HCT116 (cell line): ENCODE results near the gene CENPP. TPM values are rescaled to one million over a fixed set of nuclear protein-coding genes. Genes with fewer than 3 reads are reported as not detected.

Experiments used
- ATAC-seq: fragments of 200-7000 bp; cut with Tn5 transposase; 2 replicates; pipeline ENCODE4 v1.9.1; 2020; ENCODE audit warnings: mild to moderate bottlenecking, moderate library complexity
- BruUV-seq: library from RNA; stranded (reverse); fragments of 400-500 nt; replicated peaks from 2 replicates; lab custom pipeline; 2021; lab: Mats Ljungman, UMichigan
- CTCF ChIA-PET: fragments of 300-600 bp; sonication (Branson Sonifier 250); formaldehyde crosslinking; loops from one replicate; lab custom pipeline; 2021; ENCODE audit warnings: antibody characterized with exemption; lab: Charles Lee
- POLR2A ChIA-PET: fragments of 300-600, 350-600 bp; sonication (Branson Sonifier 250); formaldehyde crosslinking; loops from one replicate; lab custom pipeline; 2021; ENCODE audit warnings: antibody characterized with exemption; lab: Charles Lee
- RAD21 ChIA-PET, 2 experiments: fragments of 300-600 bp; sonication (Branson Sonifier 250); formaldehyde crosslinking; loops; one replicate each; lab custom pipeline; 2023; ENCODE audit warnings: low total read pairs in 2 of 2; ENCODE audit not compliant: uncharacterized antibody in 2 of 2, unreplicated experiment in 2 of 2, low non-redundant PET in 1 of 2; lab: Charles Lee
- DNase-seq: peaks from one replicate; pipeline ENCODE4 v3.0.0-alpha.2; 2010; ENCODE audit warnings: low read depth, low spot score
- H2AFZ ChIP-seq: fragments of 200-600 bp; shearing (Covaris generic), sonication (generic); 2 replicates; pipeline ENCODE4 v1.6.1; 2017; ENCODE audit warnings: low read depth, mixed run types, mixed read lengths, antibody characterized with exemption, low read length; ENCODE audit not compliant: poor library complexity, severe bottlenecking
- H3K27ac ChIP-seq: 2 replicates; pipeline ENCODE4 v1.5.1; 2012; ENCODE audit warnings: low read depth, low read length
- H3K27me3 ChIP-seq: fragments of 200-600 bp; sonication (generic); 2 replicates; pipeline ENCODE4 v1.6.1; 2016; ENCODE audit warnings: mixed run types, low read length, mixed read lengths; ENCODE audit not compliant: insufficient read depth
- H3K36me3 ChIP-seq, 2 experiments: fragments of 200-500 bp in 1 of 2; fragments of 200-600 bp in 1 of 2; sonication (Bioruptor generic) in 1 of 2; sonication (generic) in 1 of 2; 2 replicates each; pipeline versions ENCODE4 v1.5.1 to v1.6.1; 2014 to 2016; ENCODE audit warnings: low read length in 2 of 2, inconsistent platforms in 1 of 2, mixed read lengths in 1 of 2, mixed run types in 1 of 2; ENCODE audit not compliant: insufficient read depth in 2 of 2, control insufficient read depth in 1 of 2
- H3K4me1 ChIP-seq, 2 experiments: fragments of 200-600 bp in 1 of 2; sonication (generic) in 1 of 2; 2 replicates each; pipeline versions ENCODE4 v1.5.1 to v1.6.1; 2012 to 2017; ENCODE audit warnings: low read length in 2 of 2, inconsistent platforms in 1 of 2, mild to moderate bottlenecking in 1 of 2, mixed read lengths in 1 of 2, mixed run types in 1 of 2, moderate library complexity in 1 of 2; ENCODE audit not compliant: insufficient read depth in 2 of 2, control insufficient read depth in 1 of 2
- H3K4me2 ChIP-seq: fragments of 200-600 bp; sonication (generic); 2 replicates; pipeline ENCODE4 v1.6.1; 2017; ENCODE audit warnings: mixed run types, low read length, mixed read lengths
- H3K4me3 ChIP-seq, 2 experiments: fragments of 200-600 bp in 1 of 2; sonication (generic) in 1 of 2; replicated peaks in 1 of 2; 2 replicates each; pipeline ENCODE4 v1.5.1; 2011 to 2016; ENCODE audit warnings: low read length in 2 of 2, control low read depth in 1 of 2, low read depth in 1 of 2, mild to moderate bottlenecking in 1 of 2, mixed read lengths in 1 of 2, mixed run types in 1 of 2
- H3K79me2 ChIP-seq: fragments of 200-600 bp; sonication (generic); 2 replicates; pipeline ENCODE4 v1.6.1; 2017; ENCODE audit warnings: mild to moderate bottlenecking, mixed run types, low read length, moderate library complexity, mixed read lengths; ENCODE audit not compliant: insufficient read depth
- H3K9ac ChIP-seq: fragments of 200-600 bp; sonication (generic); 2 replicates; pipeline ENCODE4 v1.6.1; 2016; ENCODE audit warnings: low read length, mixed read lengths
- H3K9me2 ChIP-seq: fragments of 200-600 bp; sonication (generic), shearing (Covaris generic); 2 replicates; pipeline ENCODE4 v1.6.1; 2017; ENCODE audit warnings: mixed run types, mild to moderate bottlenecking, moderate library complexity; ENCODE audit not compliant: insufficient read depth
- H3K9me3 ChIP-seq, 2 experiments: fragments of 200-500 bp in 1 of 2; fragments of 200-600 bp in 1 of 2; sonication (Bioruptor generic) in 1 of 2; sonication (generic) in 1 of 2; 2 replicates each; pipeline ENCODE4 v1.6.1; 2014 to 2017; ENCODE audit warnings: low read length in 2 of 2, mixed read lengths in 2 of 2, inconsistent platforms in 1 of 2, low read depth in 1 of 2, mild to moderate bottlenecking in 1 of 2, mixed run types in 1 of 2, moderate library complexity in 1 of 2; ENCODE audit not compliant: control insufficient read depth in 1 of 2, insufficient read depth in 1 of 2
- H4K20me1 ChIP-seq: fragments of 200-600 bp; sonication (generic), shearing (Covaris generic); 2 replicates; pipeline ENCODE4 v1.6.1; 2017; ENCODE audit warnings: mixed run types, mild to moderate bottlenecking, moderate library complexity; ENCODE audit not compliant: insufficient read depth
- ATF3 ChIP-seq: IDR thresholded peaks from 2 replicates; pipeline ENCODE4 v1.6.1; 2012
- CEBPB ChIP-seq: IDR thresholded peaks from 2 replicates; pipeline ENCODE4 v1.6.1; 2012; ENCODE audit warnings: low read depth
- EZH2 ChIP-seq: fragments of 200-600 bp; sonication (generic); IDR thresholded peaks from 2 replicates; pipeline ENCODE4 v1.6.1; 2017; ENCODE audit warnings: antibody characterized with exemption, mixed run types
- JUND ChIP-seq: IDR thresholded peaks from 2 replicates; pipeline ENCODE4 v1.6.1; 2012
- POLR2A ChIP-seq: IDR thresholded peaks from 2 replicates; pipeline ENCODE4 v1.7.0; 2011; ENCODE audit warnings: borderline replicate concordance; ENCODE audit not compliant: insufficient read depth, insufficient read length; ENCODE audit errors: extremely low read depth
- POLR2AphosphoS5 ChIP-seq: IDR thresholded peaks from 2 replicates; pipeline ENCODE4 v1.6.1; 2011; ENCODE audit warnings: mild to moderate bottlenecking, low read depth, low read length, moderate library complexity
- RAD21 ChIP-seq: IDR thresholded peaks from 2 replicates; pipeline ENCODE4 v1.6.1; 2012; ENCODE audit warnings: low read depth, mild to moderate bottlenecking
- SRF ChIP-seq: IDR thresholded peaks from 2 replicates; pipeline ENCODE4 v1.6.1; 2012; ENCODE audit warnings: low read depth
- TCF7L2 ChIP-seq: IDR thresholded peaks from 2 replicates; pipeline ENCODE4 v1.7.0; 2011; ENCODE audit warnings: borderline replicate concordance, inconsistent platforms; ENCODE audit not compliant: insufficient read depth, insufficient read length; ENCODE audit errors: extremely low read depth
- YY1 ChIP-seq: IDR thresholded peaks from 2 replicates; pipeline ENCODE4 v1.6.1; 2011; ENCODE audit warnings: low read length, low read depth, moderate library complexity, mild to moderate bottlenecking; ENCODE audit not compliant: insufficient replicate concordance; ENCODE audit errors: extremely low read depth
- ZBTB33 ChIP-seq: IDR thresholded peaks from 2 replicates; pipeline ENCODE4 v1.6.1; 2011; ENCODE audit warnings: mild to moderate bottlenecking, low read length, moderate library complexity; ENCODE audit not compliant: insufficient replicate concordance; ENCODE audit errors: extremely low read depth
- ZFX ChIP-seq: fragments of 450-650 bp; IDR thresholded peaks from 2 replicates; pipeline ENCODE4 v1.6.1; 2017
- intact Hi-C: fragments of 100-400 bp; cut with micrococcal nuclease; formaldehyde crosslinking; loops from 2 replicates; pipeline ENCODE4 v1.10.0; 2022
- total RNA-seq: library from RNA; stranded (reverse); gene quantifications from one replicate; pipeline ENCODE4 v1.2.1, GENCODE V29; 2021; ENCODE audit not compliant: unreplicated experiment

Gene CENPP
- total RNA-seq, 1 experiment from 2014 or later = 7.0 TPM

DNA sequence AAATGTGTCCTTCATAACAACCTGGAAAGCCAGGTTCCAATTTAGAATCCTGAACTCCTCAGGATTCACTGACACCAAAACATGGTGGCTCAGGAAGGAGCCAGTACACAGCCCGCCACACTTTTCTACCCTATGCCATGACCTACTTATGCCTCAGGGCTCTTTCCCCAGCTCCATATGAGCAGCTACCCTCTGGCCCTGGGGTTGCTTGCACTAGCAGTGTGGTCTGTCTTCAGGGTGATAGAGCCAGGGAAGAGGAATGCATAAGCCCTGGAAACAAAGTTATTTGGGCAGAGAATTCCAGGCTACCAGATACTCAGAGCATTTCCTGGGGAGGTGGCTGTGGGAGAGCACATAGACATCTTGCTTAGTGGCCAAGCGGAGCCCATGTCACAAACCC lies 225.0 kb downstream of the CENPP start:
- no peaks in the 10 kb centered on the region for H3K9me3 ChIP-seq
- ATAC-seq (no peak), DNase-seq (no peak)
- H3K27ac ChIP-seq = no peak overlapping the region
- no peaks in the 10 kb centered on the region for H3K36me3 ChIP-seq
- H3K9me2 ChIP-seq = no peaks in the 10 kb centered on the region
- H3K79me2 ChIP-seq = no peaks in the 10 kb centered on the region
- ChIA-PET RAD21 (no interaction called here), CTCF (no interaction called here), POLR2A (no interaction called here)
- H3K9ac ChIP-seq = no peak overlapping the region
- TF ChIP-seq POLR2AphosphoS5 (no peak), CEBPB (no peak)
- no peak overlapping the region for H3K4me2 ChIP-seq
- H3K4me3 ChIP-seq = no peak overlapping the region
- H2AFZ ChIP-seq = no peak overlapping the region
- intact Hi-C loops = no loop called here
- BruUV-seq = no TSS peak
- no peaks in the 10 kb centered on the region for H4K20me1 ChIP-seq
- H3K27me3 ChIP-seq = no peaks in the 10 kb centered on the region
- H3K4me1 ChIP-seq = no peaks in the 10 kb centered on the region

GRCh38 chr9:92558612-92559374 lies 233.0 kb downstream of the CENPP start:
- ATAC-seq (no peak), DNase-seq (no peak)
- POLR2A ChIA-PET = no interaction called here
- Histone ChIP-seq H3K4me1 (peaks cover 3 to 10% of the 10 kb centered on the region in 2 experiments; a peak in 3 of 4 replicates), H2AFZ (no peak overlapping the region), H3K9me2 (no peaks in the 10 kb centered on the region), H4K20me1 (no peaks in the 10 kb centered on the region), H3K27me3 (no peaks in the 10 kb centered on the region), H3K4me2 (no peak overlapping the region; the same call in 1 of the 2 replicates), H3K9me3 (no peaks in the 10 kb centered on the region), H3K4me3 (no peak overlapping the region), H3K9ac (no peak overlapping the region), H3K36me3 (no peaks in the 10 kb centered on the region), H3K27ac (no peak overlapping the region), H3K79me2 (no peaks in the 10 kb centered on the region)
- RAD21 ChIA-PET = no interaction called here
- no TSS peak for BruUV-seq
- CTCF ChIA-PET = no interaction called here
- intact Hi-C loops = no loop called here
- TF ChIP-seq SRF = no peak
- no peak for TF ChIP-seq ZFX
- no peak for TF ChIP-seq ZBTB33
- no peak for TF ChIP-seq TCF7L2
- no peak for TF ChIP-seq YY1
- no peak for TF ChIP-seq RAD21
- no peak for TF ChIP-seq EZH2
- TF ChIP-seq JUND = no peak
- TF ChIP-seq POLR2A = no peak
- TF ChIP-seq ATF3 = no peak
